GM12878 (cell line): ENCODE measurements around the gene RCOR1. TPM values are rescaled to one million over a fixed set of nuclear protein-coding genes. Genes with fewer than 3 reads are reported as not detected.

Source experiments
- ATF2 ChIP-seq: IDR thresholded peaks from 2 replicates; pipeline ENCODE4 v1.6.1; 2012; ENCODE audit warnings: low read length, inconsistent platforms
- ATF7 ChIP-seq: fragments of 450-650 bp; IDR thresholded peaks from 2 replicates; pipeline ENCODE4 v1.6.1; 2016; ENCODE audit warnings: low read depth, mild to moderate bottlenecking
- BCL11A ChIP-seq: IDR thresholded peaks from 2 replicates; pipeline ENCODE4 v1.6.1; 2011; ENCODE audit warnings: low read depth, low read length
- BHLHE40 ChIP-seq, 2 experiments: fragments of 450-650 bp in 1 of 2; IDR thresholded peaks; 2 replicates each; pipeline ENCODE4 v1.6.1; 2011 to 2017; ENCODE audit warnings: low read depth in 2 of 2, borderline replicate concordance in 1 of 2, improper control_type of control experiment in 1 of 2, low read length in 1 of 2, mild to moderate bottlenecking in 1 of 2
- CBFB ChIP-seq: IDR thresholded peaks from 2 replicates; pipeline ENCODE4 v1.6.1; 2016; ENCODE audit warnings: antibody characterized with exemption, low read depth
- CEBPB ChIP-seq, 2 experiments: fragments of 150-350 bp in 1 of 2; IDR thresholded peaks; 2 replicates each; pipeline ENCODE4 v1.6.1; 2012 to 2014; ENCODE audit warnings: low read depth in 2 of 2, low read length in 2 of 2, borderline replicate concordance in 1 of 2, inconsistent platforms in 1 of 2
- E2F8 ChIP-seq: fragments of 450-650 bp; IDR thresholded peaks from 2 replicates; pipeline ENCODE4 v1.6.1; 2018; ENCODE audit warnings: mild to moderate bottlenecking, low read depth, moderate library complexity; ENCODE audit not compliant: partially characterized antibody
- E4F1 ChIP-seq: fragments of 450-650 bp; IDR thresholded peaks from 2 replicates; pipeline ENCODE4 v1.6.1; 2018; ENCODE audit warnings: borderline replicate concordance, mild to moderate bottlenecking; ENCODE audit not compliant: partially characterized antibody
- EED ChIP-seq: sonication (generic); IDR thresholded peaks from 2 replicates; pipeline ENCODE4 v1.6.1; 2016; ENCODE audit warnings: antibody characterized with exemption, low read depth
- EGR1 ChIP-seq, 2 experiments: IDR thresholded peaks; 1 replicate in 1 of 2; 2 replicates in 1 of 2; pipeline ENCODE4 v1.6.1; 2011 to 2012; ENCODE audit warnings: low read depth in 2 of 2, low read length in 2 of 2, borderline replicate concordance in 1 of 2, mild to moderate bottlenecking in 1 of 2, moderate library complexity in 1 of 2
- FOXK2 ChIP-seq: fragments of 450-650 bp; IDR thresholded peaks from 2 replicates; pipeline ENCODE4 v1.6.1; 2017; ENCODE audit warnings: mild to moderate bottlenecking, moderate library complexity
- HDGF ChIP-seq: fragments of 450-650 bp; IDR thresholded peaks from 2 replicates; pipeline ENCODE4 v1.6.1; 2016; ENCODE audit warnings: antibody characterized with exemption
- IKZF2 ChIP-seq, 2 experiments: fragments of 450-650 bp; IDR thresholded peaks; 2 replicates each; pipeline ENCODE4 v1.6.1; 2017; ENCODE audit warnings: mild to moderate bottlenecking in 2 of 2, moderate library complexity in 2 of 2
- JUND ChIP-seq: IDR thresholded peaks from 2 replicates; pipeline ENCODE4 v1.6.1; 2012; ENCODE audit warnings: low read depth, mild to moderate bottlenecking, low read length, improper control_type of control experiment, moderate library complexity
- MTA2 ChIP-seq: fragments of 450-650 bp; IDR thresholded peaks from 2 replicates; pipeline ENCODE4 v1.6.1; 2016; ENCODE audit warnings: low read depth, mild to moderate bottlenecking, moderate library complexity
- MTA3 ChIP-seq: IDR thresholded peaks from 2 replicates; pipeline ENCODE4 v1.6.1; 2012; ENCODE audit warnings: low read length, inconsistent platforms, borderline replicate concordance
- NBN ChIP-seq: fragments of 450-650 bp; IDR thresholded peaks from 2 replicates; pipeline ENCODE4 v1.6.1; 2016
- NFIC ChIP-seq: IDR thresholded peaks from 2 replicates; pipeline ENCODE4 v1.6.1; 2012; ENCODE audit warnings: low read depth, mild to moderate bottlenecking, inconsistent platforms, low read length, moderate library complexity
- NFYB ChIP-seq: IDR thresholded peaks from 2 replicates; pipeline ENCODE4 v1.6.1; 2011; ENCODE audit warnings: low read depth, mild to moderate bottlenecking, low read length, improper control_type of control experiment, moderate library complexity; ENCODE audit not compliant: insufficient read depth
- NR2F1 ChIP-seq: fragments of 450-650 bp; conservative IDR thresholded peaks from 2 replicates; pipeline ENCODE4 v1.6.1; 2017; ENCODE audit warnings: mild to moderate bottlenecking
- PAX5 ChIP-seq: IDR thresholded peaks from 2 replicates; pipeline ENCODE4 v1.6.1; 2011; ENCODE audit warnings: low read depth, low read length, borderline replicate concordance
- PAX8 ChIP-seq: fragments of 450-650 bp; IDR thresholded peaks from 2 replicates; pipeline ENCODE4 v1.6.1; 2017; ENCODE audit warnings: mild to moderate bottlenecking, moderate library complexity
- RUNX3 ChIP-seq: IDR thresholded peaks from 2 replicates; pipeline ENCODE4 v1.6.1; 2012; ENCODE audit warnings: low read length, inconsistent platforms
- SMARCA5 ChIP-seq: fragments of 450-650 bp; IDR thresholded peaks from 2 replicates; pipeline ENCODE4 v1.6.1; 2017; ENCODE audit warnings: mild to moderate bottlenecking
- SPI1 ChIP-seq: IDR thresholded peaks from 2 replicates; pipeline ENCODE4 v1.6.1; 2011; ENCODE audit warnings: low read depth, mild to moderate bottlenecking, low read length, moderate library complexity, borderline replicate concordance; ENCODE audit not compliant: insufficient read depth
- YY1 ChIP-seq: IDR thresholded peaks from 2 replicates; pipeline ENCODE4 v1.6.1; 2011; ENCODE audit warnings: low read depth, mild to moderate bottlenecking, low read length
- polyA plus RNA-seq, 11 experiments: library from polyadenylated mRNA; depleted of rRNA in 4 of 11; unstranded in 6 of 11; stranded (reverse) in 5 of 11; fragments of >200 nt; fragmentation: Nextera tagmentation in 4 of 11; fragmentation: Illumina TruSeq in 1 of 11; extraction: Ambion mirVana in 4 of 11; extraction: Trizol in 1 of 11; gene quantifications; 1 replicate in 1 of 11; 2 replicates in 10 of 11; pipeline versions ENCODE4 v1.2.1 to v1.2.3, GENCODE V29; 2011 to 2016; ENCODE audit warnings: inconsistent platforms in 2 of 11, missing spikeins in 2 of 11, low read depth in 1 of 11
- total RNA-seq, 4 experiments: library from RNA; depleted of rRNA in 3 of 4; stranded (reverse); fragments of >200 nt in 3 of 4; fragmentation: Illumina TruSeq in 1 of 4; extraction: Trizol in 1 of 4; gene quantifications; 2 replicates each; pipeline versions ENCODE4 v1.2.1 to v1.2.3, GENCODE V29; 2013 to 2021

RCOR1 gene
- total and polyA plus RNA-seq, 10 of the 15 experiments (the other 5 are each of a cell fraction or from before 2014, with no cell fraction given): 1.6 to 12.2 (median 4.4) TPM

- TF ChIP-seq E4F1 (no peak), BHLHE40 (IDR thresholded peaks at IDR 0.05; ENCODE audit: borderline replicate concordance in 1 of 2, low read depth in 2 of 2, low read length in 1 of 2) (no peak), MTA3 (peak; percentile 54; the same call in 1 of the 2 replicates), SPI1 (peak; percentile 25; the same call in 1 of the 2 replicates), CEBPB (IDR thresholded peaks at IDR 0.05; ENCODE audit: borderline replicate concordance in 1 of 2, low read depth in 2 of 2, low read length in 2 of 2) (peak in 1 of 2 experiments; percentile 39; a peak in 1 of 4 replicates), CBFB (0 out of 2 replicates have a peak, but pooled peaks have one; percentile 19), E2F8 (no peak), ATF2 (peak; percentile 60; the same call in 1 of the 2 replicates), NFIC (peak; percentile 53; the same call in 1 of the 2 replicates), EGR1 (IDR thresholded peaks at IDR 0.05; ENCODE audit: borderline replicate concordance in 1 of 2, low read depth in 2 of 2, low read length in 2 of 2) (peak in 1 of 2 experiments; percentile 95; a peak in 2 of 3 replicates), ATF7 (peak; percentile 52), PAX8 (no peak), SMARCA5 (no peak), JUND (0 out of 2 replicates have a peak, but pooled peaks have one; percentile 18), NBN (peak; percentile 34; the same call in 1 of the 2 replicates), NR2F1 (0 out of 2 replicates have a peak, but pooled peaks have one; percentile 11), IKZF2 (IDR thresholded peaks at IDR 0.05) (peak; percentile 67 to 79), YY1 (peak; percentile 81), BCL11A (peak; percentile 69), MTA2 (peak; percentile 34; the same call in 1 of the 2 replicates), PAX5 (peak; percentile 67; the same call in 1 of the 2 replicates), NFYB (no peak), RUNX3 (peak; percentile 77), EED (peak; percentile 88), FOXK2 (no peak), HDGF (no peak)
Measured at GRCh38 chr14:102565331-102565887, 27.0 kb upstream of the RCOR1 start (continued).
